HG03139 (cell line): ENCODE data around the gene RNF38.
"Not testable (repeated sequence)": the region's sequence is repeated elsewhere in the genome, so short reads cannot be mapped to it uniquely, and the experiment has no call there.

ENCODE experiments used
- ATAC-seq: cut with Tn5 transposase; IDR thresholded peaks from one replicate; pipeline ENCODE4 v1.9.1; 2021; ENCODE audit not compliant: unreplicated experiment

The RNF38 gene

GRCh38 chr9:36336131-36336907 is 63.8 kb downstream of the RNF38 start:
- no peak for ATAC-seq

GRCh38 chr9:36332006-36332405 is 68.1 kb downstream of the RNF38 start:
- ATAC-seq = no peak

GRCh38 chr9:36328798-36329411 is 71.2 kb downstream of the RNF38 start:
- ATAC-seq = no peak

GRCh38 chr9:36325081-36325828 is 74.8 kb downstream of the RNF38 start:
- no peak for ATAC-seq

GRCh38 chr9:36323926-36324325 is 76.1 kb downstream of the RNF38 start:
- ATAC-seq = no peak

- no peak for ATAC-seq
Measured at GRCh38 chr9:36322462-36322861, 77.6 kb downstream of the RNF38 start.

GRCh38 chr9:36321903-36322302 is 78.2 kb downstream of the RNF38 start:
- not testable (repeated sequence) for ATAC-seq

- ATAC-seq = no peak
Measured at GRCh38 chr9:36320466-36320865, 79.6 kb downstream of the RNF38 start.

- ATAC-seq = no peak
Measured at GRCh38 chr9:36319806-36320205, 80.3 kb downstream of the RNF38 start.

GRCh38 chr9:36319183-36319582 is 80.9 kb downstream of the RNF38 start:
- ATAC-seq = no peak

- ATAC-seq = no peak
Measured at GRCh38 chr9:36318212-36318802, 81.8 kb downstream of the RNF38 start.

- no peak for ATAC-seq
Measured at GRCh38 chr9:36317766-36318165, 82.3 kb downstream of the RNF38 start.

GRCh38 chr9:36316611-36317317 is 83.3 kb downstream of the RNF38 start:
- ATAC-seq = no peak

- ATAC-seq = no peak
Measured at GRCh38 chr9:36316049-36316448, 84.0 kb downstream of the RNF38 start.

GRCh38 chr9:36315283-36315682 is 84.8 kb downstream of the RNF38 start:
- ATAC-seq = no peak

- no peak for ATAC-seq
Measured at GRCh38 chr9:36314740-36315139, 85.3 kb downstream of the RNF38 start.

GRCh38 chr9:36306471-36307306 is 93.4 kb downstream of the RNF38 start:
- ATAC-seq = no peak

- ATAC-seq = not testable (repeated sequence)
Measured at GRCh38 chr9:36304366-36304765, 95.7 kb downstream of the RNF38 start.

- ATAC-seq = no peak
Measured at GRCh38 chr9:36301227-36301626, 98.8 kb downstream of the RNF38 start.

GRCh38 chr9:36298566-36298965 is 101.5 kb downstream of the RNF38 start:
- no peak for ATAC-seq
